WERI-Rb-1 (cell line): Measurements from ENCODE around the gene ATP2C2.

Experiments
- DNase-seq: peaks from one replicate; pipeline ENCODE4 v3.0.0-alpha.2; 2020
- H3K27ac ChIP-seq: fragments of 250-450 bp; sonication (Bioruptor Pico); 2 replicates; pipeline ENCODE4 v1.5.1; 2020; ENCODE audit warnings: mild to moderate bottlenecking, moderate library complexity
- H3K27me3 ChIP-seq: fragments of 250-450 bp; sonication (Bioruptor Pico); 2 replicates; pipeline ENCODE4 v1.5.1; 2021; ENCODE audit warnings: mild to moderate bottlenecking, low read depth, moderate library complexity; ENCODE audit not compliant: insufficient read depth, severe bottlenecking
- H3K36me3 ChIP-seq: fragments of 250-450 bp; sonication (Bioruptor Pico); 2 replicates; pipeline ENCODE4 v1.5.1; 2020; ENCODE audit warnings: mild to moderate bottlenecking, moderate library complexity
- H3K4me3 ChIP-seq: 2 replicates; pipeline ENCODE4 v1.5.1; 2011; ENCODE audit warnings: low read depth, mild to moderate bottlenecking, control low read depth, low read length
- H3K9me3 ChIP-seq: fragments of 250-450 bp; sonication (Bioruptor Pico); 2 replicates; pipeline ENCODE4 v1.5.1; 2021; ENCODE audit warnings: mild to moderate bottlenecking, moderate library complexity; ENCODE audit not compliant: severe bottlenecking
- TF ChIP-seq, protein P1 (sequence below): IDR thresholded peaks from 2 replicates; pipeline ENCODE4 v1.5.1; 2011; ENCODE audit warnings: low read depth, mild to moderate bottlenecking, control low read depth, inconsistent platforms, low read length

Gene ATP2C2

DNA sequence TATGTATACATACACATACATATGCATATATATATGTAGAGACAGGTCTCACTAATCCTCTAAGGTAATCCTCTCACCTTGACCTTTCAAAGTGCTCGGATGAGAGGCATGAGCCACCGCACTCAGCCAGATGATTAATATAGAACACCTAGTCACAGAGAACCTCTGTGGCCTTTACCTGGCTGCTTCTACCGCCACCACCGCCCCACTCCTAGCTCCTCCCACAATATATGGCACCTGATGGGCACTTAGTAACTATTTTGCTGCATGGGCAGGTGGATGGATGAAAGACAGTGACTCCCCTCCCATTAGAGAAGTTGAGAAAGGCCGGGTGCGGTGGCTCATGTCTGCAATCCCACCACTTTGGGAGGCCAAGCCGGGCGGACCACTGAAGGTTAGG lies 16.7 kb upstream of the ATP2C2 start:
- Histone ChIP-seq H3K9me3 (no peaks in the 10 kb centered on the region), H3K36me3 (no peaks in the 10 kb centered on the region), H3K27ac (no peak overlapping the region), H3K4me3 (no peak overlapping the region), H3K27me3 (no peaks in the 10 kb centered on the region)
- TF ChIP-seq, protein P1, sequence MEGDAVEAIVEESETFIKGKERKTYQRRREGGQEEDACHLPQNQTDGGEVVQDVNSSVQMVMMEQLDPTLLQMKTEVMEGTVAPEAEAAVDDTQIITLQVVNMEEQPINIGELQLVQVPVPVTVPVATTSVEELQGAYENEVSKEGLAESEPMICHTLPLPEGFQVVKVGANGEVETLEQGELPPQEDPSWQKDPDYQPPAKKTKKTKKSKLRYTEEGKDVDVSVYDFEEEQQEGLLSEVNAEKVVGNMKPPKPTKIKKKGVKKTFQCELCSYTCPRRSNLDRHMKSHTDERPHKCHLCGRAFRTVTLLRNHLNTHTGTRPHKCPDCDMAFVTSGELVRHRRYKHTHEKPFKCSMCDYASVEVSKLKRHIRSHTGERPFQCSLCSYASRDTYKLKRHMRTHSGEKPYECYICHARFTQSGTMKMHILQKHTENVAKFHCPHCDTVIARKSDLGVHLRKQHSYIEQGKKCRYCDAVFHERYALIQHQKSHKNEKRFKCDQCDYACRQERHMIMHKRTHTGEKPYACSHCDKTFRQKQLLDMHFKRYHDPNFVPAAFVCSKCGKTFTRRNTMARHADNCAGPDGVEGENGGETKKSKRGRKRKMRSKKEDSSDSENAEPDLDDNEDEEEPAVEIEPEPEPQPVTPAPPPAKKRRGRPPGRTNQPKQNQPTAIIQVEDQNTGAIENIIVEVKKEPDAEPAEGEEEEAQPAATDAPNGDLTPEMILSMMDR, result no peak
- no peak for DNase-seq

DNA sequence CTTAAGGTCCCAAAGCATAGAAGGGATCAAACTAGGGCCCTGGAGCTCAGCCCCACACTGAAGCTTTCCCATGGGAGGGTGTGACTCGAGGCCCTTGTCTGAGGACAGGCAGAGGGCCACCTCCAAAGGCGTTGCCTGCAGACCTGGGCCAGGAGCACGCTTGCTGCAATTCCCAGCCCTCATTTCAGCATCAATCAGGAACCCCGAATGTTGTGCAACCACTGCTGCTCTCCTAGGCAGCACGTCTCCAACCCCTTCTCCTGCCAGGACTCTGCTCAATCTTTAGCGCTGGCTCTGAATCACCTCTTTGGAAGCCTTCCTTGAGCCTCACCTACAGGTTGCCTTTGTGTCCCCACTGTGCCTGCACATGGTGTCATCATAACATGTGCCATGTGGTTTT lies 14.0 kb upstream of the ATP2C2 start:
- H3K36me3 ChIP-seq, result no peaks in the 10 kb centered on the region
- no peaks in the 10 kb centered on the region for H3K27me3 ChIP-seq
- TF ChIP-seq, protein P1, result no peak
- no peak overlapping the region for H3K27ac ChIP-seq
- DNase-seq, result no peak
- no peak overlapping the region for H3K4me3 ChIP-seq
- H3K9me3 ChIP-seq, result no peaks in the 10 kb centered on the region

DNA sequence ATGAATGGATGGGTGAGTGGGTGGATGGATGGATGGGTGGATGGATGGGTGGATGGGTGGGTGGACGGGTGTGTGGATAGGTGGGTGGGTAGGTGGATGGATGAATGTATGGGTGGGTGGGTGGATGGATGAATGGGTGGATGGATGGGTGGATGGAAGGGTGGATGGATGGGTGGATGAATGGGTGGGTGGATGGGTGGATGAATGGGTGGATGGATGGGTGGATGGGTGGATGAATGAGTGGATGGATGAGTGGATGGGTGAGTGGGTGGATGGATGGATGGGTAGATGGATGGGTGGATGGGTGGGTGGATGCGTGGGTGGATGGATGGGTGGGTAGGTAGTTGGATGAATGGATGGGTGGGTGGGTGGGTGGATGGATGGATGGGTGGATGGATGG lies 13.2 kb upstream of the ATP2C2 start:
- Histone ChIP-seq H3K9me3 (no peaks in the 10 kb centered on the region), H3K27me3 (no peaks in the 10 kb centered on the region), H3K4me3 (no peak overlapping the region), H3K27ac (no peak overlapping the region), H3K36me3 (no peaks in the 10 kb centered on the region)
- TF ChIP-seq, protein P1, result no peak
- no peak for DNase-seq

DNA sequence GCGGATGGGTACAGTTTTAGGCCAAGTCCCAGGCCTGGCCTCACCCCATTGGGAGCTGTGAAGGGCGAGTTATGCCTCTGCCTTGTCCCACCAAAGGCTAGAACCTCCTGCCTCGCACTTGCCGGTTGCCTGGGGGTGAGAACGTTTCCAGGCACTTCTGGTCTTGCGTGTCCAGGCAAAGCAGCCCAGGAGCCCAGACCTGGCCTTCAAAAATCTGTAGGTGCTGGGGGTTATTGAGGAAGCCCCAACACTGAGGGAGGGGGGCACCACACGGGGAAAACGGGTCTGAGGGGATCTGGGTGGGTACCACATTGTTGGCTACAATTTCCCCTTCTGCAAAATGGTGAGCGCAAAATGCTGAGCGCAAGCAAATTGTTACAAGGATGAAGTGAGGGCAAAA lies 12.2 kb upstream of the ATP2C2 start:
- Histone ChIP-seq H3K27me3 (no peaks in the 10 kb centered on the region), H3K9me3 (no peaks in the 10 kb centered on the region), H3K4me3 (no peak overlapping the region), H3K27ac (no peak overlapping the region), H3K36me3 (no peaks in the 10 kb centered on the region)
- TF ChIP-seq, protein P1, result no peak
- DNase-seq, result no peak

DNA sequence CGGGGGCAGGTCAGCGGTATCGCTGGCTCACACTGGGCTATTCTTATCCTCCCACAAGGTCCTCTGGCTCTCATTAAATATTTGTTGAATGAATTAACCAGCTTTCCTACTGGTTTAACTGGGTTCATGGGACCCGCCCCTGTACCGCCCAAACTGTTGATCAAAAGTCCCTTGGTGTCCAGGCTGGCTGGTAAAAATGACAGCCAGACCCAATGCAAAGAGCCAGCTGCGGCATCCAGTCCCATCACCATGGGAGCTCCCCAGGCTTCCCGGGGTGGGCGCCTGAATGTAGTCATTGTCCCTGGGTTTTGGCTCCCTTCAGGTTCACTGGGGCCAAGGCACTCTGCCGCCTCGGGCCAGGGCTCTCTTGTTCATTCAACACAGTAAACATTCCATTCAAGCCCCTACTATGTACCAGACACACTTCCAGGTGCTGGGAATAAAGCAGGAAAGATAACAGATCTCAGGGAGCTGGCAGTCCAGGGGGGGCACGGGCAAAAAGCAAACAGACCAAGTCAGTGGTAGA lies 11.7 kb upstream of the ATP2C2 start:
- Histone ChIP-seq H3K27me3 (no peaks in the 10 kb centered on the region), H3K27ac (no peak overlapping the region), H3K36me3 (no peaks in the 10 kb centered on the region), H3K4me3 (no peak overlapping the region), H3K9me3 (no peaks in the 10 kb centered on the region)
- TF ChIP-seq, protein P1, result no peak
- no peak for DNase-seq

DNA sequence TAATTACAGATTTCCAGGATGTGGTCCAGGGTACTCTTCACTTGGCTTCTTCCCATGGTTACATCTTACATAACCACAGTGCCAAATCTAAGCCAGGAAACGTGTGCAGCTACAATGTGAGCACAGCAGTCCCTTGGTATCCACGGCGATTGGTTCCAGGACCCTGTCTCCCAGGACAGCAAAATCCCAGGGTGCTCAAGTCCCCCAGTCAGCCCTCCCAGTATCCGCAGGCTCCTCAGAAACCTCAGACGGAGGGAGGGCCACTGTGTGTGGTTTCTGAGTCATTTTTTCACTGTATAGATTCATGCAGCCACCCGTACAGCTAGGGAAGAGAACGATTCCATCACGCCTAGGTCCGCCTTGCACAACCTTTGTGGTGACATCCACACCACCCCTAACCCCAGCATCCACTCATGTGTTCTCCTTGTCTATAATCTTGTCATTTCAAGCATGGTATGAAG lies 11.1 kb upstream of the ATP2C2 start:
- DNase-seq, result no peak
- Histone ChIP-seq H3K27ac (no peak overlapping the region), H3K27me3 (no peaks in the 10 kb centered on the region), H3K36me3 (no peaks in the 10 kb centered on the region), H3K9me3 (no peaks in the 10 kb centered on the region), H3K4me3 (no peak overlapping the region)
- TF ChIP-seq, protein P1, result no peak
